ENCODE results near the gene FBXW11.
A peak's percentile ranks its signal among the peaks of the same experiment; 100 is the strongest.
"Not testable (repeated sequence)": the region's sequence is repeated elsewhere in the genome, so short reads cannot be mapped to it uniquely, and the experiment has no call there.

FBXW11 gene

DNA sequence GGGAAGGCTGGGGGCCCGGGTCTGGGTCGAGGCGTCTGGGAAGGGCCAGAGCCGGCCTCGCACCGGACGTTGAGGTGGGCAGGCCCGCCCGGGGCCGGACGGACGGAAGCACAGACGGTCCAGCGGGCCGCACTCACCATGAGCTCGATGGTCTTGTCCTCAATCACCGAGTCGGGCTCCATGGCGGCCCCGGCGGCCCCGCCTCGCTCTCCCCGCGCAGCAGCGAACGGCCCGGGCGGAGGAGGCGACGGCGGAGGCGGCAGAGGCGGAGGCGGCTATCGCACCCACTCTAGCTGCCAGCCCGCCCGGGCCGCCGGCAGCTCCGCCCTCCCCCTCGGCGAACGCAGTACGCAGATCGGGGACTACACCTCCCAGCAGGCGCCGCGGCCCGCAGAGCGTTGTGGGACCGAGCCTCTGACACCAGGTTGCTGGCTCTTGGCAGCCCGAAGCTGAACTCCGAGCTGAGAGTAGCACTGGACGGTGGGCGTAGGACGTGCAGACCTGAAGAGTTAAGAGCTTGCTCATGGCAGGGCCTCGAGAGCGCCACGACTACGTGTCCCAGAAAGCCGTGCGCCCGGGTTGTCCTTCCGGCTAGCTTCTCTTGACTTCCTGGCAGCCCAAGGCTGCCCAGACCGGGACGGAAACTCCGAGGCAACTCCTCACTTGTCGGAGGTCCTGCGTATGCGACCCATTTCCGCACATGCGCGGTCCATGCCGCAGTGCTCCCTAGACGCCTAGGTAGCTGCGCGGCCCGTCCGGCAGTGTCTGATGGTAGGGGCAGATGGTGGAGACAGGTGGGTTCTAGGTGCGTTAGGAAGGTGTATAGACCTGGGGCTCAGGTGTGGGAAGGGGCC lies at the start of gene FBXW11:
Gene FBXW11, minus strand, starts transcription at position 318 of the 854 bp plus-strand sequence. Its CDS starts 136 bp downstream, at position 182.
- peak; percentile 99 for DNase-seq (ENCODE audit: low spot score)

DNA sequence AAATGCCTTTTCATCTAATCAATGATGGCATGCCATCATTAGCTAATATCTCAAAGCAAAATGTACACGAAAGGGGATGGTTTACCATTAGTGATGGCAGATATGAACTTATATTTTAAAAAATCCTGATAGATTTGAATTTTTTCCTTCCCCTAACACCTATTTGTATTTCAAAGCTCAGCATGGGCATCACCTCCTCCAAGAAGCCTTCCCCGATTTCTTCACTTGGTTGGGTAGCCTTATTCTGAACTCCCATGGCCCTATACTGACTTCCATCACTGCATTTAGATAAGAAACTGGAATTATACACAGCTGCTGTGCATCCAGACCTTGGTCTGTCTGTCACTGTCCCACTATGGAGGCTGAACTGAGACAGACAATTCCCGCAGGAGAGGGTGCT lies 49.6 kb upstream of the FBXW11 start:
- no peak for DNase-seq (ENCODE audit: low spot score)

DNA sequence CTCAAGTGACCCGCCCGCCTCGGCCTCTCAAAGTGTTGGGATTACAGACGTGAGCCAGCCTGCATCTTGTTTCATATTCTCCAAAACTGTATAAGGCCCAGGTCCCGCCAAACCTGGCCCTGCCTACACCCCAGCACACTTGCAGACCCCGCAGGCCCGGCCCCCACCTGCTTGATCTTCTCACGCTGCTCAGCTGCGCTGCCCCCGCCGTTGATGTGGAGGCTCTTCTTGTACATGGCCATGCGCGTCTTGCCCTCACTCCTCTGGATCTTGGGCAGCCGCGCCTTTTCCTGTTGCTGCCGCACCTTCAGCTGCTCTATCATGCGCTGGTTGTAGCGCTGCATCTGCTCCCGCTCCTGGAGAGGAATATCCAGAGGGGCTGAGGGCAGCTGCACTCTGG lies 49.0 kb upstream of the FBXW11 start:
- DNase-seq (ENCODE audit: low spot score): no peak

DNA sequence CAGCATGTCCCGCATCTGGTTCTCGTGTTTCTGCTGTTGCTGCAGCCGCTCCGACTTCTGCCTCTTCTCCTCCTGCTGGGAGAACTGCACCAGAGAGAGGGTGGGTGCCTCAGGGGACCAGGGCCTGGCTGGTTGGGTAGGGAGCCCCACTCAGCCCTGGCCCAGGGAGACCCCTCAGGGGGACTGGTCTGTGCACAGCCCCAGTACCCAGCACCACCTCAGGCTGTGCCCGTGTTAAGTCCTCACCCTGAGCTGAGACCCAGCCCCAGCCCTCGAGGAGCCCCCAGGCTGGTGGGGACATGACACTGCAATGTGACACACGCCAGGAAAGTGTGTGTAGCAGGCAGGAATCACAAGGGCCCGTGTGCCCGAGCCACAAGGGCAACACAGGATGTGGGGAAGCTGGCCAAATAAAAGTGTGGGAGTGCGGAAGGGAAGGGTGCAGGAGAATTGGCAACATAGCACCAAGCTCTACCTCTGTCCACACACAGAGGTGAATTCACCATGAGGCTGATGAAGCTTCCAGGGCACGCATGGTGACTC lies 48.2 kb upstream of the FBXW11 start:
- no peak for DNase-seq (ENCODE audit: low spot score)

DNA sequence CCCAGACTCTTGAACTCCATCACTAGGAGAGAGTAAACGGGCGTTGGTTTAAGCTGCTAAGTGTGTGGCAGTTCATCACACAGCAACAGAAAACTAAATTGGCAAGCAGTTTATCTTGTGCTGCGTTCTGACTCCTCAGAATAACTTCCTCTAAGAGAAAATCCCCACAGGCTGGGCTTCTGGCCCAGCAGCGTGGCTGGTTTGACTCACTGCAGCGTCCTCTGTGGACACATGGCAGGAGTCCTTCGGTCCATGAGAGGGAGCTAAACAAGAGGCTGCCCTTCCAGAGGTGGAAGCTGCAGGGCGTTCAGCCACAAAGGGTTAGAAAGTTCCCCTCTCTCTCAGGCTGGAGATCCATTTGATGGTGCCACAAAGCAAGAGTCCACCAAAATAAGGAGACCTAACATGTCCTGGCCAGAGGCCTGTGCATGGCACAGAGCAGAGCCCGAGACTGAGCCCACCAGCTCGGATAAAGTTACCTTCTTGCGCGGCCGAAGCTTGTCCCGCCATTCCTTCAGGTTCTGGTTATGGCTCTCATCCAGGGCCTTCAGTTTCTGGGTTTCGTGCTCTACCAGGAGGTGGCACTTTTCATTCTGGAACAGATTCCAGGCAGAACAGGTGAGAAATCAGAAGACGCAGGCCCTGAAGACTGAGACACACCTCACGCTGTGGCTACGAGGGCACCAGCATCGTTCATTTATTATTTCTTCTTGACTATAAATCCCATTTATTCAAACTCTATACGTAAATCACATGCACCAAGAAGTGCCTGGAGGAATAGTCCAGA lies 46.2 kb upstream of the FBXW11 start:
- no peak for DNase-seq (ENCODE audit: low spot score)

DNA sequence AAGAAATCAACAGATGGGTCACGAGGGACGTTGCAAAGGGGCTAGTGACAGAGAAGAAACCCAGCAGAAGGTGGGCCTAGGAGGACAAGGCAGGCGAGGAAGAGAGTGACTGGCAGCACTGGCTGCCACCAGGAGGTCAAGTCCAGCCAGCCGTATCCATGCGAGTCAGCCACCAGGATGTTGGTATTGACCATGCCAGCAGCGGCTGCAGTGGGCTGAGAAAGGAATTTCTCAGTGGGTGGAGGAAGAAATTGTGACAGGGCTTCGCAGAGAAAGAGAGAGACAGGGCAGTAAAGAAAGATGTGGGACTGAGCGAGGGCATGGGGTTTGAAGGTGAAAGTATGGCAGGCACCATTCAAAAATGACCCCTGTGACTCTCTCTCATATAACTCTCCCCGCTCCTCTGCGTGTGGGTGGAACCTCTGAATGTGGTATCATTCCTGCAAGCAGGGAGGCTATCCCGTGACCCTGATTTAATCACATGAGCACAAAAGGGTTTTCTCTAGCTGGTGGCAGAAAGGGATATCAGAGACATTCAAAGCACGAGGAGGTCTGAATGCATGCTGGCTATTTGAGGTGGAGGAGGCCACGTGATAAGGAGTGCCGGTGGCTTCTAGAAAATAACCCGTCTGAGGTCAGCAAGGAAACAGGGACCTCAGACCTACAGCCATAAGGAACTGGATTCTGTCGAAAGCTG lies 45.4 kb upstream of the FBXW11 start:
- no peak for DNase-seq (ENCODE audit: low spot score)

DNA sequence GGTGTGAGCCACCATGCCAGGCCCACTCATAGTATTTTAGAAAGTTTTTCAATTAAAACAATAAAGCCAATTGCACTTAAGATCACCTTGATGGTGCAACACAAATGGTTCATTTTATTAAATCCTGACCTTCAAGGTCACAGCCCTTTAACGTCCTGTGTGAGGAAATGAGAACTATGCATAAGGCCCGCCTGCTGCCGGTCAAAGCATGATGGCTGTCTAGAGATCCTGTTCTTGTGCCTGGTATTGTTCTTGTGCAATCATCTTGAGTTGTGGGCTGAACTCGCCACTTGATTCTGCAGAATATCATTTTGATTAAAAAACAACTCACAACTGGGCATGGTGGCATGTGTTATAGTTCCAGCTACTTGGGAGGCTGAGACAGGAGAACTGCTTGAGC lies 43.6 kb upstream of the FBXW11 start:
- no peak for DNase-seq (ENCODE audit: low spot score)

DNA sequence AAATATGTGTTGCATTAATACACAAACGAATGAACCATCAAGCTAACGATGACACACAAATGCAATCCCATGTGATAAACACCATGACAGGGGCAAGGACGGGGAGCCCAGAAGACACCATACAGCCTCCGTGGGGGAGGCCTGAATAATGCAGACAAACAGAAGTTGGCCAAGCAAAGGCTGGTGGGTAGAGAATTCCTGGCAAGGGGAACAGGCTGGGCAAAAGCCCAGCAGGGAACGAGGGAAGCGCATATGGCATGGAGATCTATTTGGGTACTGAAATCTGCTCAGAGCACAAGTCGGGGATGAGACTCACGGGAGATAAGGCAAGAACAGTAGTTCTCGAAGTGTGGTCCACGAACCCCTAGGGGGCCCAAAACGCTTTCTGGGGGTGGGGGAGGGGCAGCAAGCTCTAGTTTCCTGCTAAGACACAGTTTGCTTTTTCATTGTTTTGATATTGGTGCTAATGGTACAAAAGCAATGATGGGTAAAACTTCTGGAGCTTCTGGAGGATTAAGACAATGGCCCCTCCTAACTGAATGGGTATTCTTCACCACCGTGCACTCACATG lies 42.9 kb upstream of the FBXW11 start:
- peak; percentile 63 for DNase-seq (ENCODE audit: low spot score)

DNA sequence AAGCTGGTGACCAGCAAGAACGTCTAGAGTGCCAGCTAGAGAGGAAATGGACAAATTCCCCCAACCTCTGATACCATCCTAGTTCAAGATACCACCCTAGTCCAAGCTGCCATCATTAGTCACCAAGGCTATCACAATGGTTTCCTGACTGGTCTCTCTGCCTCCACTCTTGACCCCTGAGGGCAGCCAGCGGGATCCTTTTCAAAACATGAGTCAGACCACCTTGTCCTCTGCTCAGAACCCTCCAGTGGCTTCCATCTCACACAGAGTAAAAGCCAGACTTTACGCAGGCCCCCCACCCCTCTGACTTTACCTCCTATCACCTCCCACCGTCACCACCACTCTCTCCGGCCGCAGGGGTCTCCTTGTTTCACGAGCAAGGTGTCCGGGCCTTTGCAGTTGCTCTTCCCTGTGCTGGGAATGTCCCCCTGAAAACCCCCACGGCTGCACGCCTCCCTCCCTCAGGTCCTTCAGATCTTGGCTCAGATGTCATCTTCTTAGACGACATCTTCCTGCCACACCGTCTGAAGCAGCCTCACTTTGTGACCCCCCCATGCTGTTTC lies 42.2 kb upstream of the FBXW11 start:
- no peak for DNase-seq (ENCODE audit: low spot score)

DNA sequence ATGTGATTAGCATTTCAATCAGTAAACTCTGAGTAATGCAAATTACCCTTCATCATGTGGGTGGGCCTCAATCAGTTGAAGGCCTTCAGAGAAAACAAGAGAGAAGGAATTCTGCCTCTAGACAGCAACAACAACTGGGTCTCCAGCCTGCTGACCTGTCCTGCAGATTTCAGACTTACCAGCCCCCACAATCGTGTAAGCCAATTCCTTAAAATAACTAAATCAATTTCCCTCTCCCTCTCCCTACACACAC lies 41.7 kb upstream of the FBXW11 start:
- DNase-seq (ENCODE audit: low spot score): no peak

DNA sequence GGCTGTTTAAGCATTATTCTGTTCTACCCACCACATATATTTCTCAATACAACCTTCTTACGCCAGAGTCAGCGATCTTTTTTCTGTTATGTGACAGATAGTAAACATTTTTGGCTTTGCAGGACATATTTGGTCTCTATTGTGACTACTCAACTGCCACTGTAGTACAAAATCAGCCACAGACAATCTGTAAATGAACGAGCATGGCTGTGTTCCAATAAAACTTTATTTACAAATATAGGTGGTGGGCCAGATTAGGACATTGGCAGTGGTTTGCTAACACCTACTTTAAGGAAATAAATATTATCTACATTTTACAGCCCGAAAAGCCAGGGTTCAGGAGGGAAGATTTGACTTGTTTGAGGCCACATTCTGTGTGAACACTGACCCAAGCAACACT lies 40.2 kb upstream of the FBXW11 start:
- DNase-seq (ENCODE audit: low spot score): no peak

DNA sequence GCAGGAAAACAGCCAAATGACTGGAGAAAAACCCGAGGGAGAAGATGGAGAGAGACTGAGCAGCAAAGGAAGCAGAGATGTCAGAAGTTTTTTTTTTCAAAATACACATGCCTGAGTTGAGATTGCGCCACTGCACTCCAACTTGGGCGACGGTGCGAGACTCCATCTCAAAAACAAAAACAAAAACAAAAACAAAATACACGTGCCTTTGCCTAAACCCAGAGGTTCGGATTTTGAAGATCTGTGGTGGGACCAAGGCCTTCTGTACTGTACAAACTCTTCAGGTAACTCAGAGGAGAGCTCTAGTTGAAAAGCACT lies 38.8 kb upstream of the FBXW11 start:
- DNase-seq (ENCODE audit: low spot score): no peak

DNA sequence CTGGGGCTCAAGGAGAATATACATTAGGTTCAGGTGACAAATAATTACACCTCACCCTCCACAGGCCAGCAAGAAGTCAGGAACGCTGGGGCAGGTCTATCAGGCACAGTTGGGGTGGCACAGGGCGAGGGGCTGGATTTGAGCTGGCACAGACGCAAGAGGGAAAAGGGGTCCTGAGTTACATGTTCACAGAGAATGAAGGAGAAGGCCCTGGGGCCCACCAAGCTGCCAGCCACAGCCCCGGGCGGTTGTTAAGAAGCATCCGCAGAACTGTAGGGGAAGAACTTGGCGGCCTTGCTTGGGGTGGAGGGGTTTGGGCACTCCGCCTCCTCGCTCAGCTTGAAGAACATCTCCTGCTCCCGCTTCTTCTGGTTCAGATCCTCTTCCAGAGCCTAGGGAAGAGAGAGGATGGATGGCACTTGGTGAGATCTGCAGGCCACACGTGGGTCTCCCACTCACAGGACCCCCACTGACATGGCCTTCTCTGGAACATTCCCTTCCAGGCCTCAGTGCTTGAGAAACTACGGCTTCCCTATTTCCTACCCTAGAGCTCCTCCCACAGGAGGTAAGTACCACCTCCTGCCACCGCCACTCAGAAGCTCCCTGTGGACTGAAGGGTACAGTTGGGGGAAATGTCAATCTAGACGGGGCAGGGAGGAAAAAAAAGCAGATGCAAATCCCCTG lies 38.3 kb upstream of the FBXW11 start:
- no peak for DNase-seq (ENCODE audit: low spot score)

DNA sequence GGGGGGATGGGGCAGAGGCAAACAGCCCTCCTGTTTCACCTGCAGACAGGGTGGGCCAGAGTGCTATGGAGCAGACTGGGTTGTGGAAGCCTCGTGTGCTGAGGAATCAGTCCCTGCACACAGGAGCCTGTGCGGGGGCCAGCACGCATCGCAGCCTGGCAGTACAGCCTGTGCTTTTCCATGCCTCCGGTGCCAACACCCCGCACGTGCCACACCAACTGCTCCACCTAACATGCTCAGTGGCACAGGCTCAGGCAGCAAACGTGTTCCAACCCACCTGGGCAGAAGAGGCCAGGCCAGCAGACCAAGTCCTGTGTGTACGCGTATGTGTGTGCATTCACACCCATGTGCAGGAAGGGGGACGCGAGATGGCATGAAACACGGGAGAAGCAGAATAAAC lies 37.4 kb upstream of the FBXW11 start:
- peak; percentile 29 for DNase-seq (ENCODE audit: low spot score)

DNA sequence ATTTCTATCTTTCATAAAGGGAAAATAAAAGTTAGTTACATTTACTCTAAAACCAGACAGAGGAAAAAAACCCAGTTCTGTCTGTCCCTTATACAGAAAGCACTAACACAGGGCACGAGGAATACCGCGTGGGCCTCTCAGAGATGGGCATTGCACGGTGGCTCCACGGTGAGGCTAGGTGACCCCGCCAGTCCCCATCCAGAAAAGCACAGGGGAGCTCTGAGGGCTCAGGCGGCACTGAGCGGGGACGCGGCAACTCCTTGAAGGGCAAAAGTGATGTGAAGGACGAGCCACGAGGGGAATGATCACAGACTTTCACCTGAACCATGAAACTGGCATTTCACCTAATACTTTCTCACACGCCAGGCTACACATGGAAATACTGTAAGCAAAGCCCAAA lies 35.7 kb upstream of the FBXW11 start:
- DNase-seq (ENCODE audit: low spot score): no peak

DNA sequence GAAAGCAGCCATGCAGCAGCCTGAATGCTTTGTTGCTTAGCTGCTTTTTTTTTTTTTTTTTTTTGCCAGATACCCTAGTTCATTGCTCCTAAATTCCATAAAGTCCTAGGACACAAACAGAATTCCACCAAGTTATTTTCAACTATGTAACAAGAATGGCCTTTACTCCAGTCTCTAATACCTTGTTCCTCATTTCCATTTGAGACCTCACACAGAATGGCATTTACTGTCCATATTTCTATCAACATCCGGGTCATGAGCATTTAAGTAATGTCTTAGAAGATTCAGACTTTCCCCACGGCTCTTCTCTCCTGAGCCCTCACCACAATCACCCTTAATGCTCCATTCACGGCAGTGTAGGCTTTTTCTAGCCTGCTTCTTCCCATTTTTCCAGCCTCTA lies 31.7 kb upstream of the FBXW11 start:
- DNase-seq (ENCODE audit: low spot score): no peak

DNA sequence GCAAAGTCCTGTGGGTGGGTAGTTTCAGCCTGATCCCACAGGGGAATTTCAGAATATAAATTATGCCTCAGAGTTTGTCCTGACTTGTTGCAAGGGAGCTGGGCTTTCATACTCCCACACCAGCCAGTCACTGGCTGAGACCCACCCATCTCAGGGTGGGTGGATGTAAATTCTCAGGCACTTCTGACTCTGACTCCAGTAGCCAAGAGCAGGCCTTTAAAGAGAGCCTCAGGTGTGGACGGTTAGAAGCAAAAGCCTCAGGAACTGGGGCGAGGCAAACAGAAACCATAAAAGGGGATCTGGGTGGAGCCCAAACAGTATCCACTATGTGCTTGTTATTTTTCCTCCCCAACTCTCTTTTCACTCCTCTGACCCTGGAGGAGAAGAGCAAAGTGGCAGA lies 28.6 kb upstream of the FBXW11 start:
- no peak for DNase-seq (ENCODE audit: low spot score)

DNA sequence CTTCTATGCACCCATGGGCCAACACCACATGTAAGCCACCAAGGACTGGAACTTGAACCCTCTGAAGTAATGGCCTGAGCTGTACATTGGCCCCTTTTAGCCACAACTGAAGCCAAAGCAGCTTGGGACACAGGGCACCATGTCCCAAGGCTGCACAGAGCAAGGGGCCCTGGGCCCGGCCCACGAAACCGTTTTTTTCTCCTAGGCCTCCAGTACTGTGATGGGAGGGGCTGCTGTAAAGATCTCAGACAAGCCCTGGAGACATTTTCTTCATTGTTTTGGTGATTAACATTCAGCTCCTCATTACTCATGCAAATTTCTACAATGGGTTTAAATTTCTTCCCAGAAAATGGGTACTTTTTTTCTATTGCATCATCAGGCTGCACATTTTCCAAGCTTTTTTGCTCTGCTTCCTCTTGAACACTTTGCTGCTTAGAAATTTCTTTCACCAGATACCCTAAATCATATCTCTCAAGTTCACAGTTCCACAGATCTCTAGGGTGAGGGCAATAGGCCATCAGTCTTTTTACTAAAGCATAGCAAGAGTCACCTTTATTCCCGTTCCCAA lies 25.5 kb upstream of the FBXW11 start:
- no peak for DNase-seq (ENCODE audit: low spot score)

DNA sequence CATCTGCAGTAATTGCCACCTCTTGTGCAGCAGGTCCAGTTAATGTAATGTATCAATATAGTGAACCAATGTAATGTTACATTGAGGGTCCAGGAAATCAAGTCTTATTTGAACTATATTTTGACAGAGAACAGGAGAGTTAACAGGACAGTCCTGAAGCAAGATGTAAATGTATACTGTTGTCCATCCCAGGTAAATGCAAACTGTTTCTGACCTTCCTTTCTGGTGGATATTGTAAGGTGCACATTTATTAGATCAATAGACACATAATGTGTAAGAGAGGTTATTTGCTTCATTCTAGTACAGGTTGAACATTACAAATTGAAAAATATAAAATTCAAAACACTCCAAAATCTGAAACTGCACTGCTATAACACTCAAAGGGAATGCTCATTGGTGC lies 23.4 kb upstream of the FBXW11 start:
- DNase-seq (ENCODE audit: low spot score): no peak

DNA sequence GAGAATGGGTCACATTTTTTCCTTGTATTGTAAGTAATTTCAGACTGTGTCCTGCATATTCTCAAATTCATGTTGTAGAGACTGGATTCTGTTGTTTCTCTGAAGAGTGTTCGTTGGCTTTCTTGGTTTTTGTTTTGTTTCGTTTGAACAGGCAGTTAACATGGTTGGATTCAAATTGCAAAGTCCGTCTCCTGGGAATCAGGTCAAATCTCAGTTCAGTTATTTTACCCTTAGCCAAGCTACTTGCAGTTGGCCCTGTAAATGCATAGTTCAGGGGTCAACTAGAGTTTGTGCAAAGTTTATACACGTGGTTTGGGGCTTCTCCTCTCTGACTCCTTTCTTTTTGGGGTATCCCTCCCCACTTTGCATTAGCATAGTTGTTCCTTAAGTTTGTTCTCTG lies 21.7 kb upstream of the FBXW11 start:
- DNase-seq (ENCODE audit: low spot score): no peak

DNA sequence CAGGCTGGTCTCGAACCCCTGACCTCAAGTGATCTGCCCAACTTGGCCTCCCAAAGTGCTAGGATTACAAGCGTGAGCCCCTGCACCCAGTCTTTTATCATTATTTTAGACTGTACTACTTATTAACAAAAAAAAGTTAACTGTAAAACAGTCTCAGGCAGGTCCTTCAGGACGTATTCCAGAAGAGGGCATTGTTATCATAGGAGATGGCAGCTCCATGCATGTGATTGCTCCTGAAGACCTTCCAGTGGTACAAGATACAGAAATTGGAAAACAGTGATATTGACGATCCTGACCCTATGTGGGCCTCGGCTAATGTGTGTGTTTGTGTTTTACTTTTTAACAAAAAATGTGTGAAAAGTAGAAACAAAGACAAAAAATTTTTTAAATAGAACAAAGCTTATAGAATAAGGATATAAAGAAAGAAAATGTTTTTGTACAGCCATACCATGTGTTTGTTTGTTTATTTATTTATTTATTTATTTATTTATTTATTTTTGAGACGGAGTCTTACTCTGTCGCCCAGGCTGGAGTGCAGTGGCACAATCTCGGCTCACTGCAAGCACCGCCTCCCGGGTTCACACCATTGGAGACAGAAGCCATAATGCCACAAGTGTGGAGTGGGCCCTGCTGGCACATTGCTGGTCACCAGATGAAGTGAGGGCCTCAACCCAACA lies 13.8 kb upstream of the FBXW11 start:
- not testable (repeated sequence) for DNase-seq (ENCODE audit: low spot score)
